Frontal cortex (tissue), 4 donors: ENCODE measurements around the gene TMEM255A. TPM values are rescaled to one million over a fixed set of nuclear protein-coding genes. Genes with fewer than 3 reads are reported as not detected.

ENCODE experiments used
- DNase-seq, 2 donors: peaks; one replicate each; pipeline ENCODE4 v3.0.0; 2012; ENCODE audit warnings: low spot score in 2 of 2
- FAIRE-seq: peaks from 2 replicates; lab custom pipeline; 2012; peaks lifted over from hg19 to GRCh38; lab: Jason Lieb, UNC
- total RNA-seq: library from RNA; depleted of rRNA; stranded (reverse); fragments of >200 nt; gene quantifications from one replicate; pipeline ENCODE4 v1.2.3, GENCODE V29; 2014
- donor health status: control.
- donor health status: control.
- donor health status: control.

TMEM255A gene
- total RNA-seq, 1 donor from 2014 or later, result 1.6 TPM

GRCh38 chrX:120274145-120274544, 37.1 kb downstream of the TMEM255A start:
- DNase-seq (no peak), FAIRE-seq (no peak)

- no peak for DNase-seq
- FAIRE-seq, result no peak
Measured at GRCh38 chrX:120271218-120271617, 40.0 kb downstream of the TMEM255A start.

- DNase-seq (no peak), FAIRE-seq (no peak)
Measured at GRCh38 chrX:120270567-120270966, 40.7 kb downstream of the TMEM255A start.

GRCh38 chrX:120269373-120270035, 41.8 kb downstream of the TMEM255A start:
- FAIRE-seq (no peak), DNase-seq (peak in 1 of 2 donors; percentile 6)

GRCh38 chrX:120264341-120264740, 46.9 kb downstream of the TMEM255A start:
- FAIRE-seq, result no peak
- no peak for DNase-seq

- no peak for FAIRE-seq
- no peak for DNase-seq
Measured at GRCh38 chrX:120262859-120263708, 48.2 kb downstream of the TMEM255A start.

GRCh38 chrX:120260369-120260768, 50.9 kb downstream of the TMEM255A start:
- FAIRE-seq (no peak), DNase-seq (no peak)

GRCh38 chrX:120253784-120254183, 57.5 kb downstream of the TMEM255A start:
- no peak for DNase-seq
- FAIRE-seq, result no peak

GRCh38 chrX:120251471-120252011, 59.7 kb downstream of the TMEM255A start:
- peak in 1 of 2 donors; percentile 7 for DNase-seq
- FAIRE-seq, result no peak

- no peak for FAIRE-seq
Measured at GRCh38 chrX:120250522-120251271, 60.6 kb downstream of the TMEM255A start, which contains the start of gene ZBTB33. Gene ZBTB33, plus strand, starts transcription at chrX:120250812. Its CDS starts 2,604 bp downstream, at chrX:120253416.

GRCh38 chrX:120244735-120245498, 66.3 kb downstream of the TMEM255A start:
- DNase-seq, result peak in 1 of 2 donors; percentile 17
- FAIRE-seq, result no peak

More at GRCh38 chrX:120250522-120251271, 60.6 kb downstream of the TMEM255A start, which contains the start of gene ZBTB33:
- peak; percentile 68 to 78 for DNase-seq

GRCh38 chrX:120244395-120244734, 66.9 kb downstream of the TMEM255A start:
- DNase-seq (no peak), FAIRE-seq (no peak)

GRCh38 chrX:120242813-120243212, 68.4 kb downstream of the TMEM255A start:
- no peak for FAIRE-seq
- no peak for DNase-seq

GRCh38 chrX:120238933-120239332, 72.3 kb downstream of the TMEM255A start:
- FAIRE-seq (no peak), DNase-seq (no peak)

GRCh38 chrX:120236687-120237479, 74.4 kb downstream of the TMEM255A start:
- FAIRE-seq, result no peak
- DNase-seq, result no peak

GRCh38 chrX:120235284-120235683, 76.0 kb downstream of the TMEM255A start:
- DNase-seq (no peak), FAIRE-seq (no peak)

GRCh38 chrX:120228187-120228908, 82.9 kb downstream of the TMEM255A start:
- no peak for DNase-seq
- no peak for FAIRE-seq

GRCh38 chrX:120224388-120224787, 86.9 kb downstream of the TMEM255A start:
- no peak for FAIRE-seq

More at GRCh38 chrX:120224388-120224787, 86.9 kb downstream of the TMEM255A start:
- DNase-seq, result no peak
